Measurements from ENCODE around the gene AHI1. TPM values are rescaled to one million over a fixed set of nuclear protein-coding genes. Genes with fewer than 3 reads are reported as not detected.

The AHI1 gene
- total and polyA plus RNA-seq, 2 donors from 2014 or later: 9.1 to 28.5 TPM

GRCh38 chr6:135465903-135466302 lies 31.6 kb downstream of the AHI1 start:
- DNase-seq (no peak), FAIRE-seq (no peak)
- Histone ChIP-seq H3K4me3 (ENCODE audit: low read length in 3 of 3) (no peak overlapping the region), H3K9me3 (ENCODE audit: control insufficient read depth in 2 of 3, insufficient read depth in 1 of 3, low read length in 3 of 3) (no peaks in the 10 kb centered on the region), H3K36me3 (ENCODE audit: control insufficient read depth in 2 of 3, insufficient read depth in 3 of 3, low read length in 3 of 3) (peaks cover 0 to 4% (median 2%) of the 10 kb centered on the region in 3 donors), H3K27ac (ENCODE audit: low read depth in 2 of 2, low read length in 2 of 2) (no peak overlapping the region), H3K4me1 (ENCODE audit: control insufficient read depth in 2 of 3, insufficient read depth in 2 of 3, low read depth in 1 of 3, low read length in 3 of 3) (no peaks in the 10 kb centered on the region), H3K9ac (ENCODE audit: low read length in 3 of 3) (no peak overlapping the region), H3K27me3 (ENCODE audit: control insufficient read depth, insufficient read depth, low read length) (no peaks in the 10 kb centered on the region)
- intact Hi-C loops (cut with DNase I): no loop called here
- TF ChIP-seq, protein P1, sequence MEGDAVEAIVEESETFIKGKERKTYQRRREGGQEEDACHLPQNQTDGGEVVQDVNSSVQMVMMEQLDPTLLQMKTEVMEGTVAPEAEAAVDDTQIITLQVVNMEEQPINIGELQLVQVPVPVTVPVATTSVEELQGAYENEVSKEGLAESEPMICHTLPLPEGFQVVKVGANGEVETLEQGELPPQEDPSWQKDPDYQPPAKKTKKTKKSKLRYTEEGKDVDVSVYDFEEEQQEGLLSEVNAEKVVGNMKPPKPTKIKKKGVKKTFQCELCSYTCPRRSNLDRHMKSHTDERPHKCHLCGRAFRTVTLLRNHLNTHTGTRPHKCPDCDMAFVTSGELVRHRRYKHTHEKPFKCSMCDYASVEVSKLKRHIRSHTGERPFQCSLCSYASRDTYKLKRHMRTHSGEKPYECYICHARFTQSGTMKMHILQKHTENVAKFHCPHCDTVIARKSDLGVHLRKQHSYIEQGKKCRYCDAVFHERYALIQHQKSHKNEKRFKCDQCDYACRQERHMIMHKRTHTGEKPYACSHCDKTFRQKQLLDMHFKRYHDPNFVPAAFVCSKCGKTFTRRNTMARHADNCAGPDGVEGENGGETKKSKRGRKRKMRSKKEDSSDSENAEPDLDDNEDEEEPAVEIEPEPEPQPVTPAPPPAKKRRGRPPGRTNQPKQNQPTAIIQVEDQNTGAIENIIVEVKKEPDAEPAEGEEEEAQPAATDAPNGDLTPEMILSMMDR (IDR thresholded peaks at IDR 0.05; ENCODE audit: borderline replicate concordance, extremely low read depth, insufficient read depth): no peak

DNA sequence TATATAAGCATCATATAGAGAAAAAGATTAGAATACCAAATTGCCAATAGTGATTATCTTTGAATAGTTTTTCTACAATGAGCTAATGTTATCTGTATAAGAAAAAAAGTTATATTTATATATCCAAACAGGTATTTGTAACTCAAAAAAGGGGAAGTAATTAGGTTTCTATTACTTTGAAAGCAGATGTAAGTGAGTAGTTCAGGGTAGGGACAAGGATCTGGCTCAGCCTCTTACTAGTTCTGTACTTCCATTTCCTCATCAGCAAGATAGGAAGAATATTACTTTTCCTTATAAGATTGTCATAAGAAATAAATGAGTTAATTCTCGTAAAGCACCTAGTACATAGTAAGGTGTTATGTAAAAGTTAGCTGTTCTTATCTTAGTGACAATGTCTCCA lies 32.2 kb downstream of the AHI1 start:
- DNase-seq (no peak), FAIRE-seq (no peak)
- Histone ChIP-seq H3K4me3 (ENCODE audit: low read length in 3 of 3) (no peak overlapping the region), H3K9ac (ENCODE audit: low read length in 3 of 3) (no peak overlapping the region), H3K9me3 (ENCODE audit: control insufficient read depth in 2 of 3, insufficient read depth in 1 of 3, low read length in 3 of 3) (no peaks in the 10 kb centered on the region), H3K27ac (ENCODE audit: low read depth in 2 of 2, low read length in 2 of 2) (no peak overlapping the region), H3K27me3 (ENCODE audit: control insufficient read depth, insufficient read depth, low read length) (no peaks in the 10 kb centered on the region), H3K36me3 (ENCODE audit: control insufficient read depth in 2 of 3, insufficient read depth in 3 of 3, low read length in 3 of 3) (peaks cover 0 to 4% (median 2%) of the 10 kb centered on the region in 3 donors), H3K4me1 (ENCODE audit: control insufficient read depth in 2 of 3, insufficient read depth in 2 of 3, low read depth in 1 of 3, low read length in 3 of 3) (no peaks in the 10 kb centered on the region)
- intact Hi-C loops (cut with DNase I): no loop called here
- TF ChIP-seq, protein P1 (IDR thresholded peaks at IDR 0.05; ENCODE audit: borderline replicate concordance, extremely low read depth, insufficient read depth): no peak

GRCh38 chr6:135464634-135465033 lies 32.9 kb downstream of the AHI1 start:
- Histone ChIP-seq H3K27ac (ENCODE audit: low read depth in 2 of 2, low read length in 2 of 2) (no peak overlapping the region), H3K36me3 (ENCODE audit: control insufficient read depth in 2 of 3, insufficient read depth in 3 of 3, low read length in 3 of 3) (peaks cover 0 to 4% (median 2%) of the 10 kb centered on the region in 3 donors), H3K4me3 (ENCODE audit: low read length in 3 of 3) (no peak overlapping the region), H3K4me1 (ENCODE audit: control insufficient read depth in 2 of 3, insufficient read depth in 2 of 3, low read depth in 1 of 3, low read length in 3 of 3) (no peaks in the 10 kb centered on the region), H3K9ac (ENCODE audit: low read length in 3 of 3) (no peak overlapping the region), H3K9me3 (ENCODE audit: control insufficient read depth in 2 of 3, insufficient read depth in 1 of 3, low read length in 3 of 3) (no peaks in the 10 kb centered on the region), H3K27me3 (ENCODE audit: control insufficient read depth, insufficient read depth, low read length) (no peaks in the 10 kb centered on the region)
- no peak for FAIRE-seq
- no peak for DNase-seq
- intact Hi-C loops (cut with DNase I): no loop called here
- TF ChIP-seq, protein P1 (IDR thresholded peaks at IDR 0.05; ENCODE audit: borderline replicate concordance, extremely low read depth, insufficient read depth): no peak

GRCh38 chr6:135461208-135461607 lies 36.3 kb downstream of the AHI1 start:
- intact Hi-C loops (cut with DNase I): no loop called here
- no peak overlapping the region for H3K9ac ChIP-seq (ENCODE audit: low read length in 3 of 3)
- H3K27me3 ChIP-seq (ENCODE audit: control insufficient read depth, insufficient read depth, low read length): no peaks in the 10 kb centered on the region
- H3K9me3 ChIP-seq (ENCODE audit: control insufficient read depth in 2 of 3, insufficient read depth in 1 of 3, low read length in 3 of 3): no peaks in the 10 kb centered on the region
- no peak overlapping the region for H3K4me3 ChIP-seq (ENCODE audit: low read length in 3 of 3)
- TF ChIP-seq, protein P1 (IDR thresholded peaks at IDR 0.05; ENCODE audit: borderline replicate concordance, extremely low read depth, insufficient read depth): no peak
- peaks cover 0 to 4% (median 2%) of the 10 kb centered on the region in 3 donors for H3K36me3 ChIP-seq (ENCODE audit: control insufficient read depth in 2 of 3, insufficient read depth in 3 of 3, low read length in 3 of 3)
- DNase-seq (no peak), FAIRE-seq (peak; percentile 6)
- H3K4me1 ChIP-seq (ENCODE audit: control insufficient read depth in 2 of 3, insufficient read depth in 2 of 3, low read depth in 1 of 3, low read length in 3 of 3): no peaks in the 10 kb centered on the region
- no peak overlapping the region for H3K27ac ChIP-seq (ENCODE audit: low read depth in 2 of 2, low read length in 2 of 2)
